T-helper 2 cell treated with Interferon-gamma antibody and Interleukin-4, amounts not matched to agents 100 ng/mL and 5 ng/mL, for 36 hours (primary cell): ENCODE measurements around the gene SEMA4D. TPM values are rescaled to one million over a fixed set of nuclear protein-coding genes. Genes with fewer than 3 reads are reported as not detected.

Experiments used
- intact Hi-C: fragments of 100-400 bp; cut with micrococcal nuclease; formaldehyde crosslinking; loops from one replicate; pipeline ENCODE4 v1.15.1; 2023
- total RNA-seq: library from RNA; stranded (reverse); gene quantifications from 2 replicates; pipeline ENCODE4 v1.2.3, GENCODE V29; 2022

Gene SEMA4D
- total RNA-seq = 458 TPM in 2 replicates

GRCh38 chr9:89497978-89498851, at the start of gene SEMA4D:
Gene SEMA4D, minus strand, starts transcription at chr9:89498113. Its CDS starts 92,657 bp downstream, at chr9:89405456.
- intact Hi-C loops = loop anchor here (1.0 to 5.0 kb wide), 7 partner anchors 13 to 179 kb away; partner anchors contain the start of gene SECISBP2

DNA sequence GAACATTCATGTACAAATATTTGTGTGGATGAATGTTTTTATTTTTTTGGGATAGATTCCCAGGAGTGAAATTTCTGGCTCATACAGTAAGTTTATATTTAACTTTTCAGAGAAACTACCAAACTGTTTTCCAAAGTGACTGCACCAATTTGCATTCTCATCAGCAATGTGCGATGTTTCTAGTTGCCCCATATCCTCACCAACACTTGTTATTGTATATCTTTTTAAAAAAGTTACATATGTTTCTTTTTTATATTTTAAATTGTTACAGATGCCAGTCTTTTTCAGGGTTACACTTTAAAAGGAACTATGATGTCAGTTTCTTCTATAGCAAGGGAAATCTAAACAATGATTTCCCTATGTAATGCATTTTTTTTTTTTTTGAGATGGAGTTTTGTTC, 49.1 kb upstream of the SEMA4D start:
- intact Hi-C loops = no loop called here

DNA sequence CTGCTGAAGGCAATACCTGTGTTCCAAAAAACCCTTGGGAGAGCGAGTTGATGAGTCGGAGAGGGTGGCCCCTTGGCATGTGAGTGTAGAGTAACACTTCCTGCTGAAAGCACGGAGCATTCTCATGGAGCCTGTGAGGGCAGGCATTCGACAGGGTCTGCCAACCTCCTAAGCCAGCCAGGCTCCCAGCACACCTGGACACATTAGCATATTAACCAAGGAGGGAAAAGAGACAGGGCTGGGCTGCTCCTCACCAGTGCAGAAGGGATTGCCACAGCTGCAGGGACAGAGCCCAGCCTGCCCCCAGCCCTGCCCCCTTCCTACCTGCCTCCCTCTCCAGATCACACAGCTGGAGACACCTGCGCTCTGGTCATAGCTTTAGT, 46.4 kb upstream of the SEMA4D start:
- intact Hi-C loops = no loop called here

DNA sequence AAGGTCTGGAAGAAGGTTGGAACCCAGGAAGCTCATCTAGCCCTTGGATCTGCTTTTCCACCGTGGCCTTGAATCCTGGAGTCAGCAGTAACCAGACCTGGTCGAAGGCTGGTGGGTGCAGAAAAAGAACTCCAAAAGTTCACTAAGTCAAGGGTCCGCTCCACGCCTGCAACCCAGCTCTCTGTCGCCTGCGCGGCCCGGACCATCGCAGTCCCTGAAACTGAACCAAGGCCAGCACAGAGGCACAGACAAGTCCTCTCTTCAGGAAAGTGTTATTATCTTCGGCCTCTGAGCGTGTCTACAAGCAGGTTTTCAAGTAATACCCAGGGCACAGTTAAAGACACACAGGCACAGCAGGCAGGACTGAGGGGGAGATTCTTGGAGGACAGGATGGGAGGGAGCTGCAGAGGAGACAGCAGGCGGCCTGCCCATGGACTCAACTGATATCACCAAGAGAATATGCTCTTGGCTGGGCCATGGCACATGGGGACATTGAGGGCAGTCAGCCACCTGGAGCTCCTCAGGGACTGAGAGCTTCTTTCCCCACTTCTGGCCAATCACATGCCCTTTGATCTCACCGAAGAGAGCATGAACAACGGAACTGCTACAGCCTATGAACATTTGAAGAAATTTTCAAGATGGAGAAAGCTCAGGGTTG, 45.8 kb upstream of the SEMA4D start:
- intact Hi-C loops = no loop called here

DNA sequence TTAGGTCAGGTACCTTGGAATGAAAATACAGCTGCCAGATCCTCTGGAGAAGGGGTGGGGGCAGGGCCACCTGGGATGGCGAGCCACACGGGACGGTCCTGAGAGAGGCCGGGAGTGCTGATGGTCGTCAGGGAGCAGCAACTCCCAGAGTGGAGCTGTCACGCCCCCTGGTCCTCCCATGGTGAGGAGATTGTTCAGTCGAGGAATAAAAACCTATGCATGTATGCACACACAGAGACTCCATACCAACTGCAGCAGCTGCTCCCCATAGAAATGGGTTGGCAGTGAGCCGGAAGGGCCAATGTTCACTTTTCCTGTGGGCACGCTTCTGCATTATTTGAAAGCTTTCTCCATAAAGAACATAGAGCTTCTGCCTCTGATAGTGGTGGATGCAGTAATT, 45.2 kb upstream of the SEMA4D start:
- intact Hi-C loops = no loop called here

DNA sequence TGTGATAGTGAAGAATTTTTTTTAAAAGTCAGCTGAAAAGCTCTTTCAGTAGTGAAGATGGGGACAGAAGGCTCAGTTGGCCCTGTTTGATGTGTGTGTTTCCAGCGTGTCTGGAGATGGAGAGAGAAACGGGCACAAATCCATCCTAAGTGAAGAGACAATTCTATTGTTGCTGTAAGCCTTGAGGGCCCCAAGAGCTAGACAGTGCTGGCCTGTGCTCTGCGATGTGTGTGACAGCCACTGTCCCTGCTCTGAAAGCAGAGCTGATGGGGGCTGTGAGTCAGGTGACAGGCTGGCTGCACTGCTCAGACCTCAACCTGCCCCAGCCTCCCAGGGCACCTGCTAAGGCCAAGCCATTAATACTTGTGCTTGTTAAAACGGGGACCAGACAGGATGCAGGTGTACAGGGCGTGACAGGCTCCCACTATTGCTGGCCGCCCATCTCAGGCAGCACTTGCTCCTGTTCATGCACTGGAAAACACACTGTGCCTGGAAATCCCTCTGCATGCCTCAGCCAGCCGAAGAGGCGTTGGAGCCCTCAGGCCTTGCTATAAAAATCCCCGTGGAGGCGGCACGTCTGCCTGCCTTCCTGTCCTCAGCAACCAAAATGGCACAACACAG, 44.6 kb upstream of the SEMA4D start:
- intact Hi-C loops = no loop called here

- intact Hi-C loops = no loop called here
These were observed 43.9 kb upstream of the SEMA4D start for GRCh38 chr9:89541798-89542197.

GRCh38 chr9:89539374-89539773, 41.5 kb upstream of the SEMA4D start:
- intact Hi-C loops = loop anchor here (5.0 kb wide), 1 partner anchor 42 kb away; the partner anchor contains the start of gene SEMA4D

DNA sequence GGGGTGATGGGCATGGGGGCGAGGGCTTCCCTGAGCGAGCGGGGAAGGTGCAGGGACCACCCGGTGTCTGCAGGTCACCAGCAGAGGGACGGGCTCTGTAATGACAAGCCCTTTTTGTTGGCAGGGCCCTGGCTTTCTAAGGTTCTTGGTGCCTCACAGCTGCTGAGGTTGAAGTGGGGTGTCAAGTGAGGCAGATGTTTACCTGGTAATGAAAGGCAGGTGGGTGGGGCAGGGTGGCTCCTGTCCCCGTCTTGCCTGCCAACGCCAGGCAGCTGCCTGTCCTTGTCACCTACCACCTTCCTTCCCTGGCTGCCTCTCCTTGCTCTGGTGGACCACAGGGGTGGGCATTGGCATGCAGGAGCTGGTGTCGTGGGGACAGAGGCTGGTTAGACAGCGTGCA, 41.0 kb upstream of the SEMA4D start:
- intact Hi-C loops = loop anchor here (5.0 kb wide), 1 partner anchor 42 kb away; the partner anchor contains the start of gene SEMA4D

- intact Hi-C loops = loop anchor here (2.0 to 5.0 kb wide), 2 partner anchors 40 to 118 kb away; partner anchors contain the start of gene SEMA4D
These were observed 39.3 kb upstream of the SEMA4D start for GRCh38 chr9:89537166-89537565.

DNA sequence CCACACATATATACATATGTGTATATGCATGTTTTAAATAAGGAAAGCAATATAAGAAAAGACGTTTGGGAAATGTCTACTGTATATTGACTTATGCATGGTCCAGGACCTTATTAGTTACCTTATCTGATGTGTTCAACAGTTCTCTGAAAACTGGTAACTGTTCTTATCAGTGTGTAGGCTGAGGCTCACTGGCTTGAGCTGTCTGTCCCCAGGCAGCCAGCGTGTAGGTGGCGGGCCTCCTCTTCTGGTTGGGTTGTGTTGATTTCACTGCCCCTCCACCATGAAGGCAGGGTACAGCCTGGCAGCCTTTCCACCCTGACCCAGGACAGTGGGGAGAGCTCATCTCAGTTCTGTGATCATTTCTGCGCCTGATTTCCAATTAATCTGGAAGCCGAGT, 38.7 kb upstream of the SEMA4D start:
- intact Hi-C loops = loop anchor here (1.0 to 5.0 kb wide), 3 partner anchors 14 to 118 kb away; partner anchors contain the start of gene SEMA4D

GRCh38 chr9:89536145-89536574, 38.2 kb upstream of the SEMA4D start:
- intact Hi-C loops = loop anchor here (1.0 to 5.0 kb wide), 3 partner anchors 14 to 117 kb away; partner anchors contain the start of gene SEMA4D

DNA sequence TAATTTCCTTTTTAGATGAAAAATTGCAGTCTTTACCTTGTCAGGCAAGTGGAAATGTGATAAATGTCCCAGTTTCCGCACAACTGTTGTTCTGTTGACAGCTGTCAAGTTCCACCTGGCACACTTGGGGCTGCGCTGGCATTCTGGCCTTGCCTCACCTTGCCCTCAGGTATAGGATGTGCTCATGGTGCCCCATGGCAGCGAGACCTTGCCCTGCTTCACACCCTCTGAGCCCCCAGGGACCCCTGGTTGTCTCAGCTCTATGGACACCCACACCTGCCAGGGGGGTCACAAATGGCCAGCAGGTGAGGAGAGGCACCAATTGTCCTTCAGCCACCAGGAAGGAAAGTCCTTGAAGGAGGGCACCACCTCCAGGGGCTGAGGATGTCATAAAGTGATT, 37.5 kb upstream of the SEMA4D start:
- intact Hi-C loops = loop anchor here (5.0 kb wide), 1 partner anchor 38 kb away; the partner anchor contains the start of gene SEMA4D

DNA sequence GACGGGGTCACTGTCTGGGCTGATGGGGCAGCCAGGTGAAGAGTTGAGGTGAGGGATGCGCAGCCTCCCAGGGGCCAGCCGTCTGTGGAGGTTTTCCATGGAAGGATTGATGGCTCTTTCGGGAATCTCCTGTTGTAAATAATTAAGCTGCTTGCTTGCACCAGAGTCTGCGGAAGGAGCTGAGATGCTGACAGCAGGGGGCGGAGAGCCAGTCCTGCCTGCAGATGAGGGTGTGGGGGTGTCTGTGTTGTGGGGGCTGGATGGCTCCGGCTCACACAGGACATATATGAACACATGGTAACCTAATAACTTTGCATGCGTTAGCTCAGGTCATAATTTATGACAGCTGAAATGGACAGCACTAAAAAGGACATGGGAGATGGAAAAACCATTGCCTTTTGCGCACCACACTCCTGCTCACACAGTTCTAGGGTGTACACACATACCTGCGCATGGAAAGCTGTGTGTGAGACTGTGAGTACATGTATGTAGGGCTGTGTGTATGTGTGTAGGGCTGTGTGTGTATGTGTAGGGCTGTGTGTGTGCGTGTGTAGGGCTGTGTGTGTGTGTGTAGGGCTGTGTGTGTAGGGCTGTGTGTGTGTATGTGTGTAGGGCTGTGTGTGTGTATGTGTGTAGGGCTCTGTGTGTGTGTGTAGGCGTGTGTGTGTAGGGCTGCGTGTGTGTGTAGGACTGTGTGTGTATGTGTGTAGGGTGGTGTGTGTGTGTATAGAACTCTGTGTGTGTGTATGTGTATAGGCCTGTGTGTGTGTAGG, 36.8 kb upstream of the SEMA4D start:
- intact Hi-C loops = loop anchor here (5.0 kb wide), 1 partner anchor 37 kb away; the partner anchor contains the start of gene SEMA4D

GRCh38 chr9:89533411-89534095, 35.6 kb upstream of the SEMA4D start:
- intact Hi-C loops = no loop called here

DNA sequence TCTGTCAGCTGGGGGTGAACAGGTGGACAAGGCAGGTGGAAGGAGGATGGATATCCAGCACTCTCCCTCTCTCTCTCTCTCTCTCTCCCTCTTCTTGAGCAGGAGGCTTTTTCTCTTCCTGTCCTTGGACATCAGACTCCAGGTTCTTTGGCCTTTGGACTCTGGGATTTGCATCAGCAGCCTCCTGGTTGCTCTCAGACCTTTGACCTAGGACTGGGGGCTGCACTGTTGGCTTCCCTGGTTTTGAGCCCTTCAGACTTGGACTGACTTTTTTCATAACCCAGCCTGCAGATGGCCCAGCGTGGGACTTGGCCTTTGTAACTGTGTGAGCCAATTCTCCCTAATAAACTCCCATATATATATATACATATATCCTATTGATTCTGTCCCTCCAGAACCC, 35.0 kb upstream of the SEMA4D start:
- intact Hi-C loops = no loop called here

DNA sequence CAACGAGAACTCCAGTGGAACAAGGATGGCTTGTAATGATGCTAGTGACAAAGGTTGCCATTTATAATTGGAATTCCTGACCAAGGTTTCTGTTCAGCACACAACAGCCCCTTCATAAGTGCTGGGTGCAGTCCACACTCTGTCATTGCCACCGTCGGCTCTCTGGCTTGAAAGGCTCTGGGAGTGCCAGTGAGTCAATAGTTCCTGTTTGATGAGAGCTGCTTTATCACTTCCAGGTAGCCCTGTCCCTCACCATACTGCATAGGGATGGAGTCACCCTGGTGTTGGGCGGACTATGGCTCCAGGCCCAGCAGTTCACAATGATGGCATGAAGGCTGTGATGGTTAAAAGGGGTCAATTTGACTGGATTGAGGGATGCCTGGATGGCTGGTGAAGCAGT, 34.6 kb upstream of the SEMA4D start:
- intact Hi-C loops = no loop called here

DNA sequence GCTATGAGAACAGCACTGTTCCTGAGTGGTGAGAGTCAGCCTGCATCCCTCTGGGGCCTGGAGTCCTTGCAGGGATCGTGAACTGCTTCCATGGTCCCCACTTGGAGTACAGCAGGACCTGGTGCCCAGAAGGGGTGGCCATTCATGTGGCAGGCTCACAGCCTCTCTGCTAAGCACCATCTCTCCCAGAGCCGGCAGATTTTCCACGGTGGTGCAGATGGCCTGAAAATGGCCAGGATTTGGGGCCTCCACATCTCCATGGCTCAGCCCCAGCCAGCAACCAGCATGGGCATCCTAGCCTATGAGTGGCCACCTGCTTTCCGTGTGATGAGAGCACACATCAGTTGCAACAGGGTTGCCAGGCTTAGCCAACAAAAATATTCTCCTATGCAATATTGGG, 33.9 kb upstream of the SEMA4D start:
- intact Hi-C loops = no loop called here

DNA sequence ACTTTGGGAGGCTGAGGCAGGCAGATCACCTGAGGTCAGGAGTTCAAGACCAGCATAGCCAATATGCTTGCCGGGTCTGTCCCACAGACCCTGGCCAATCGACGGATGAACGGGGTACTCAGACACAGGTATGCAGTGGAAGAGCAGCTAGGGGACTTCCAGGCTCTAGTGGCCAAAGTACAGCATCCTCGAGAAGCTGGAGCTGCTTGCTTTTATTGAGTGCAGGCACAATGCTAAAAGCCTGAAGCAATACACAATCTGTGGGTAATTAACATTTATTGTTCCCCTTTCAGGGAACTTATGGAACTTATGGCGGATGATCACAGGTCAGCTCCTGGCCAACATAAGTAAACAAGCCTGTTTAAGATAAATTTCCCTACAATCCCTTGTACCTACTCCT, 32.8 kb upstream of the SEMA4D start:
- intact Hi-C loops = no loop called here
